Astrocyte (in vitro differentiated cells and primary cell): Measurements from ENCODE around the gene PRKCA. TPM values are rescaled to one million over a fixed set of nuclear protein-coding genes. Genes with fewer than 3 reads are reported as not detected.
"Not testable (repeated sequence)": the region's sequence is repeated elsewhere in the genome, so short reads cannot be mapped to it uniquely, and the experiment has no call there.

Experiments
- DNase-seq: peaks from one replicate; pipeline ENCODE4 v3.0.0-alpha.2; 2010; ENCODE audit warnings: low read depth
- FAIRE-seq: peaks from 2 replicates; lab custom pipeline; 2011; peaks lifted over from hg19 to GRCh38; lab: Jason Lieb, UNC
- H2AFZ ChIP-seq: 2 replicates; pipeline ENCODE4 v1.6.0; 2012; ENCODE audit warnings: low read depth, low read length, inconsistent platforms
- H3K27ac ChIP-seq: 2 replicates; pipeline ENCODE4 v1.5.1; 2011; ENCODE audit warnings: low read depth, low read length, inconsistent platforms
- H3K27me3 ChIP-seq: 2 replicates; pipeline ENCODE4 v1.6.0; 2011; ENCODE audit warnings: low read length, inconsistent platforms; ENCODE audit not compliant: insufficient read depth
- H3K36me3 ChIP-seq: 2 replicates; pipeline ENCODE4 v1.5.1; 2011; ENCODE audit warnings: low read length, inconsistent platforms; ENCODE audit not compliant: insufficient read depth
- H3K4me1 ChIP-seq: 2 replicates; pipeline ENCODE4 v1.5.1; 2011; ENCODE audit warnings: low read length, inconsistent platforms; ENCODE audit not compliant: insufficient read depth
- H3K4me2 ChIP-seq: 2 replicates; pipeline ENCODE4 v1.6.0; 2012; ENCODE audit warnings: low read length, inconsistent platforms
- H3K4me3 ChIP-seq: 2 replicates; pipeline ENCODE4 v1.5.1; 2011; ENCODE audit warnings: low read depth, mild to moderate bottlenecking, low read length, inconsistent platforms; ENCODE audit not compliant: insufficient read depth
- H3K79me2 ChIP-seq: 2 replicates; pipeline ENCODE4 v1.6.0; 2012; ENCODE audit warnings: mild to moderate bottlenecking, low read length, inconsistent platforms; ENCODE audit not compliant: insufficient read depth
- H3K9ac ChIP-seq: 2 replicates; pipeline ENCODE4 v1.6.0; 2012; ENCODE audit warnings: mild to moderate bottlenecking, low read length, inconsistent platforms
- H3K9me3 ChIP-seq: 2 replicates; pipeline ENCODE4 v1.5.1; 2012; ENCODE audit warnings: low read depth, mild to moderate bottlenecking, low read length, inconsistent platforms; ENCODE audit not compliant: insufficient read depth
- H4K20me1 ChIP-seq: 2 replicates; pipeline ENCODE4 v1.6.0; 2012; ENCODE audit warnings: low read length, inconsistent platforms; ENCODE audit not compliant: insufficient read depth
- H3K27ac Mint-ChIP-seq: one replicate; pipeline ENCODE4 v1.8.0; 2021; ENCODE audit warnings: mild to moderate bottlenecking, mixed read lengths; ENCODE audit not compliant: unreplicated experiment
- H3K27me3 Mint-ChIP-seq: one replicate; pipeline ENCODE4 v1.8.0; 2021; ENCODE audit warnings: low read depth, mixed read lengths; ENCODE audit not compliant: unreplicated experiment
- H3K36me3 Mint-ChIP-seq: one replicate; pipeline ENCODE4 v1.8.0; 2021; ENCODE audit warnings: low read depth, mixed read lengths; ENCODE audit not compliant: unreplicated experiment
- H3K4me1 Mint-ChIP-seq: one replicate; pipeline ENCODE4 v1.8.0; 2021; ENCODE audit warnings: low read depth, mixed read lengths; ENCODE audit not compliant: unreplicated experiment
- H3K4me3 Mint-ChIP-seq: one replicate; pipeline ENCODE4 v1.8.0; 2021; ENCODE audit warnings: mild to moderate bottlenecking, moderate library complexity, mixed read lengths; ENCODE audit not compliant: unreplicated experiment
- H3K9me3 Mint-ChIP-seq: one replicate; pipeline ENCODE4 v1.8.0; 2021; ENCODE audit warnings: mild to moderate bottlenecking, mixed read lengths; ENCODE audit not compliant: unreplicated experiment
- CTCF ChIP-seq: IDR thresholded peaks from 2 replicates; pipeline ENCODE4 v1.5.1; 2011; ENCODE audit warnings: low read depth, mild to moderate bottlenecking, inconsistent platforms, low read length, moderate library complexity; ENCODE audit not compliant: insufficient read depth
- EZH2 ChIP-seq: IDR thresholded peaks from 2 replicates; pipeline ENCODE4 v1.6.1; 2012; ENCODE audit warnings: mild to moderate bottlenecking, low read length, inconsistent platforms; ENCODE audit not compliant: insufficient read depth
- total RNA-seq: library from RNA; stranded (reverse); gene quantifications from 2 replicates; pipeline ENCODE4 v1.2.1, GENCODE V29; 2021

The PRKCA gene
- total RNA-seq, 1 donor from 2014 or later: 49.9 TPM

GRCh38 chr17:66341462-66341861 is 39.0 kb downstream of the PRKCA start:
- H3K27ac Mint-ChIP-seq: no peak overlapping the region
- H3K79me2 ChIP-seq: peaks cover 66% of the 10 kb centered on the region
- TF ChIP-seq EZH2 (no peak), CTCF (no peak)

GRCh38 chr17:66342263-66342662 is 39.9 kb downstream of the PRKCA start:
- H4K20me1 ChIP-seq: peaks cover 52% of the 10 kb centered on the region
- H3K79me2 ChIP-seq: peaks cover 66% of the 10 kb centered on the region
- FAIRE-seq, H3K36me3 Mint-ChIP-seq, H3K4me3 ChIP-seq, H3K27ac Mint-ChIP-seq, H3K9ac ChIP-seq, H3K27me3 ChIP-seq, H3K36me3 ChIP-seq, H3K4me3 Mint-ChIP-seq, H3K4me2 ChIP-seq, H2AFZ ChIP-seq, H3K27me3 Mint-ChIP-seq, H3K27ac ChIP-seq, H3K4me1 ChIP-seq, DNase-seq, H3K9me3 Mint-ChIP-seq, H3K9me3 ChIP-seq: not testable (repeated sequence)
- H3K4me1 Mint-ChIP-seq: peaks cover 19% of the 10 kb centered on the region

More at GRCh38 chr17:66341462-66341861, 39.0 kb downstream of the PRKCA start:
- FAIRE-seq (no peak), DNase-seq (no peak)
- no peak overlapping the region for H3K27ac ChIP-seq
- H3K27me3 Mint-ChIP-seq: no peaks in the 10 kb centered on the region
- H3K9me3 Mint-ChIP-seq: no peaks in the 10 kb centered on the region
- H3K9ac ChIP-seq: no peak overlapping the region
- H3K4me3 ChIP-seq: no peak overlapping the region
- peaks cover 55% of the 10 kb centered on the region for H4K20me1 ChIP-seq
- no peaks in the 10 kb centered on the region for H3K36me3 ChIP-seq
- no peaks in the 10 kb centered on the region for H3K36me3 Mint-ChIP-seq
- no peak overlapping the region for H2AFZ ChIP-seq
- peaks cover 17% of the 10 kb centered on the region for H3K4me1 Mint-ChIP-seq
- no peaks in the 10 kb centered on the region for H3K9me3 ChIP-seq
- H3K27me3 ChIP-seq: no peaks in the 10 kb centered on the region
- no peak overlapping the region for H3K4me3 Mint-ChIP-seq
- no peak overlapping the region for H3K4me2 ChIP-seq
- no peaks in the 10 kb centered on the region for H3K4me1 ChIP-seq

- H3K27me3 Mint-ChIP-seq: no peaks in the 10 kb centered on the region
- FAIRE-seq: no peak
Observed at GRCh38 chr17:66343531-66344078, 41.2 kb downstream of the PRKCA start.

More at GRCh38 chr17:66343531-66344078, 41.2 kb downstream of the PRKCA start:
- Mint-ChIP-seq H3K36me3 (no peaks in the 10 kb centered on the region), H3K4me1 (peaks cover 18% of the 10 kb centered on the region), H3K4me3 (no peak overlapping the region), H3K27ac (no peak overlapping the region), H3K9me3 (no peaks in the 10 kb centered on the region)
- Histone ChIP-seq H3K79me2 (peaks cover 61% of the 10 kb centered on the region), H3K9me3 (no peaks in the 10 kb centered on the region), H4K20me1 (peaks cover 47% of the 10 kb centered on the region), H3K36me3 (no peaks in the 10 kb centered on the region), H3K4me3 (no peak overlapping the region), H3K27ac (no peak overlapping the region), H3K4me1 (peaks cover 7% of the 10 kb centered on the region), H3K27me3 (no peaks in the 10 kb centered on the region), H3K4me2 (no peak overlapping the region), H2AFZ (no peak overlapping the region), H3K9ac (no peak overlapping the region)
- no peak for DNase-seq
- TF ChIP-seq EZH2 (no peak), CTCF (no peak)
